ENCODE measurements around the gene ZNF12. TPM values are rescaled to one million over a fixed set of nuclear protein-coding genes. Genes with fewer than 3 reads are reported as not detected.

Gene ZNF12
- total RNA-seq, 1 donor from 2014 or later = 21.1 TPM

- no peak for FAIRE-seq
- Histone ChIP-seq H3K4me2 (ENCODE audit: low read length) (no peak overlapping the region), H3K79me2 (ENCODE audit: insufficient read depth, low read length) (peaks cover 52% of the 10 kb centered on the region), H3K4me3 (ENCODE audit: insufficient read depth, low read depth, low read length) (no peak overlapping the region), H2AFZ (ENCODE audit: low read depth, low read length) (no peak overlapping the region), H3K27me3 (ENCODE audit: insufficient read depth, low read length) (no peaks in the 10 kb centered on the region), H3K4me1 (ENCODE audit: insufficient read depth, low read length) (peaks cover 11% of the 10 kb centered on the region), H3K9ac (ENCODE audit: low read length) (no peak overlapping the region), H3K9me3 (ENCODE audit: insufficient read depth, low read depth, low read length) (no peaks in the 10 kb centered on the region), H3K36me3 (ENCODE audit: insufficient read depth, low read length) (peaks cover 4% of the 10 kb centered on the region), H3K27ac (ENCODE audit: low read depth, low read length) (no peak overlapping the region), H4K20me1 (ENCODE audit: insufficient read depth, low read length) (peaks cover 41% of the 10 kb centered on the region)
- Mint-ChIP-seq H3K36me3 (ENCODE audit: low read depth, unreplicated experiment) (peaks cover 28% of the 10 kb centered on the region), H3K4me3 (ENCODE audit: unreplicated experiment) (no peak overlapping the region), H3K9me3 (ENCODE audit: unreplicated experiment) (peaks cover 1% of the 10 kb centered on the region), H3K27ac (ENCODE audit: unreplicated experiment) (no peak overlapping the region), H3K4me1 (ENCODE audit: low read depth, unreplicated experiment) (peaks cover 12% of the 10 kb centered on the region), H3K27me3 (ENCODE audit: low read depth, unreplicated experiment) (no peaks in the 10 kb centered on the region)
- peak; percentile 14 for DNase-seq (ENCODE audit: low read depth)
- TF ChIP-seq, protein P1, sequence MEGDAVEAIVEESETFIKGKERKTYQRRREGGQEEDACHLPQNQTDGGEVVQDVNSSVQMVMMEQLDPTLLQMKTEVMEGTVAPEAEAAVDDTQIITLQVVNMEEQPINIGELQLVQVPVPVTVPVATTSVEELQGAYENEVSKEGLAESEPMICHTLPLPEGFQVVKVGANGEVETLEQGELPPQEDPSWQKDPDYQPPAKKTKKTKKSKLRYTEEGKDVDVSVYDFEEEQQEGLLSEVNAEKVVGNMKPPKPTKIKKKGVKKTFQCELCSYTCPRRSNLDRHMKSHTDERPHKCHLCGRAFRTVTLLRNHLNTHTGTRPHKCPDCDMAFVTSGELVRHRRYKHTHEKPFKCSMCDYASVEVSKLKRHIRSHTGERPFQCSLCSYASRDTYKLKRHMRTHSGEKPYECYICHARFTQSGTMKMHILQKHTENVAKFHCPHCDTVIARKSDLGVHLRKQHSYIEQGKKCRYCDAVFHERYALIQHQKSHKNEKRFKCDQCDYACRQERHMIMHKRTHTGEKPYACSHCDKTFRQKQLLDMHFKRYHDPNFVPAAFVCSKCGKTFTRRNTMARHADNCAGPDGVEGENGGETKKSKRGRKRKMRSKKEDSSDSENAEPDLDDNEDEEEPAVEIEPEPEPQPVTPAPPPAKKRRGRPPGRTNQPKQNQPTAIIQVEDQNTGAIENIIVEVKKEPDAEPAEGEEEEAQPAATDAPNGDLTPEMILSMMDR (IDR thresholded peaks at IDR 0.05; ENCODE audit: insufficient read depth, low read depth, low read length) = no peak
- TF ChIP-seq EZH2 (IDR thresholded peaks at IDR 0.05; ENCODE audit: insufficient read depth, low read length) = no peak
These were observed 66.5 kb downstream of the ZNF12 start for GRCh38 chr7:6640246-6640721.

- no peak overlapping the region for H3K9ac ChIP-seq (ENCODE audit: low read length)
- DNase-seq (ENCODE audit: low read depth) (no peak), FAIRE-seq (no peak)
- no peaks in the 10 kb centered on the region for H3K27me3 Mint-ChIP-seq (ENCODE audit: low read depth, unreplicated experiment)
- H3K27ac Mint-ChIP-seq (ENCODE audit: unreplicated experiment) = no peak overlapping the region
- TF ChIP-seq EZH2 (IDR thresholded peaks at IDR 0.05; ENCODE audit: insufficient read depth, low read length) = no peak
- TF ChIP-seq, protein P1 (IDR thresholded peaks at IDR 0.05; ENCODE audit: insufficient read depth, low read depth, low read length) = no peak
- H3K27me3 ChIP-seq (ENCODE audit: insufficient read depth, low read length) = no peaks in the 10 kb centered on the region
- H3K4me3 ChIP-seq (ENCODE audit: insufficient read depth, low read depth, low read length) = no peak overlapping the region
- H3K27ac ChIP-seq (ENCODE audit: low read depth, low read length) = no peak overlapping the region
- H3K36me3 ChIP-seq (ENCODE audit: insufficient read depth, low read length) = no peaks in the 10 kb centered on the region
- no peak overlapping the region for H3K4me3 Mint-ChIP-seq (ENCODE audit: unreplicated experiment)
- no peaks in the 10 kb centered on the region for H3K9me3 ChIP-seq (ENCODE audit: insufficient read depth, low read depth, low read length)
- H2AFZ ChIP-seq (ENCODE audit: low read depth, low read length) = no peak overlapping the region
- peaks cover 11% of the 10 kb centered on the region for H3K4me1 ChIP-seq (ENCODE audit: insufficient read depth, low read length)
- peaks cover 12% of the 10 kb centered on the region for H3K4me1 Mint-ChIP-seq (ENCODE audit: low read depth, unreplicated experiment)
- H3K4me2 ChIP-seq (ENCODE audit: low read length) = no peak overlapping the region
- H3K79me2 ChIP-seq (ENCODE audit: insufficient read depth, low read length) = peaks cover 52% of the 10 kb centered on the region
- peaks cover 1% of the 10 kb centered on the region for H3K9me3 Mint-ChIP-seq (ENCODE audit: unreplicated experiment)
- peaks cover 41% of the 10 kb centered on the region for H4K20me1 ChIP-seq (ENCODE audit: insufficient read depth, low read length)
- peaks cover 28% of the 10 kb centered on the region for H3K36me3 Mint-ChIP-seq (ENCODE audit: low read depth, unreplicated experiment)
These were observed 67.1 kb downstream of the ZNF12 start for GRCh38 chr7:6639627-6640026.

- Mint-ChIP-seq H3K36me3 (ENCODE audit: low read depth, unreplicated experiment) (peaks cover 27% of the 10 kb centered on the region), H3K4me3 (ENCODE audit: unreplicated experiment) (peak overlapping the region; percentile 88), H3K27me3 (ENCODE audit: low read depth, unreplicated experiment) (no peaks in the 10 kb centered on the region), H3K27ac (ENCODE audit: unreplicated experiment) (peak overlapping the region; percentile 58), H3K4me1 (ENCODE audit: low read depth, unreplicated experiment) (peaks cover 12% of the 10 kb centered on the region), H3K9me3 (ENCODE audit: unreplicated experiment) (peaks cover 1% of the 10 kb centered on the region)
- peaks cover 52% of the 10 kb centered on the region for H3K79me2 ChIP-seq (ENCODE audit: insufficient read depth, low read length)
- H3K27me3 ChIP-seq (ENCODE audit: insufficient read depth, low read length) = no peaks in the 10 kb centered on the region
- no peak overlapping the region for H3K9ac ChIP-seq (ENCODE audit: low read length)
- H3K4me2 ChIP-seq (ENCODE audit: low read length) = peak overlapping the region; percentile 95
- H3K9me3 ChIP-seq (ENCODE audit: insufficient read depth, low read depth, low read length) = no peaks in the 10 kb centered on the region
- no peak overlapping the region for H3K4me3 ChIP-seq (ENCODE audit: insufficient read depth, low read depth, low read length)
- no peak for DNase-seq (ENCODE audit: low read depth)
- peaks cover 41% of the 10 kb centered on the region for H4K20me1 ChIP-seq (ENCODE audit: insufficient read depth, low read length)
- FAIRE-seq = no peak
- H3K4me1 ChIP-seq (ENCODE audit: insufficient read depth, low read length) = peaks cover 11% of the 10 kb centered on the region
- no peak overlapping the region for H3K27ac ChIP-seq (ENCODE audit: low read depth, low read length)
- no peak for TF ChIP-seq EZH2 (IDR thresholded peaks at IDR 0.05; ENCODE audit: insufficient read depth, low read length)
- TF ChIP-seq, protein P1 (IDR thresholded peaks at IDR 0.05; ENCODE audit: insufficient read depth, low read depth, low read length) = no peak
- no peak overlapping the region for H2AFZ ChIP-seq (ENCODE audit: low read depth, low read length)
- H3K36me3 ChIP-seq (ENCODE audit: insufficient read depth, low read length) = no peaks in the 10 kb centered on the region
These were observed 67.7 kb downstream of the ZNF12 start for GRCh38 chr7:6639032-6639431.
